ENCODE results near the gene ZNF789. TPM values are rescaled to one million over a fixed set of nuclear protein-coding genes. Genes with fewer than 3 reads are reported as not detected.
"Not testable (repeated sequence)": the region's sequence is repeated elsewhere in the genome, so short reads cannot be mapped to it uniquely, and the experiment has no call there.

ZNF789 gene
- 7.3 to 15.2 TPM (median 10.0 TPM) in 3 replicates for total RNA-seq
- long read RNA-seq, partial matches to known transcripts: 0 of 10 reads
- long read RNA-seq, other reads (novel, unspliced or antisense): 9 of 10 reads

- no peaks in the 10 kb centered on the region for H3K36me3 Mint-ChIP-seq (ENCODE audit: low read depth)
- no peaks in the 10 kb centered on the region for H3K27me3 Mint-ChIP-seq (ENCODE audit: low read depth)
- peak within 1 kb of the TSS; percentile 96 for H3K27ac Mint-ChIP-seq (ENCODE audit: unreplicated experiment)
- no peaks in the 10 kb centered on the region for H3K9me3 Mint-ChIP-seq (ENCODE audit: low read depth)
- DNase-seq (ENCODE audit: low spot score): peak; percentile 100
- H3K4me1 Mint-ChIP-seq (ENCODE audit: low read depth): peaks cover 35% of the 10 kb centered on the region
- peak within 1 kb of the TSS; percentile 97 for H3K4me3 Mint-ChIP-seq (ENCODE audit: unreplicated experiment)
- TF ChIP-seq, protein P1, sequence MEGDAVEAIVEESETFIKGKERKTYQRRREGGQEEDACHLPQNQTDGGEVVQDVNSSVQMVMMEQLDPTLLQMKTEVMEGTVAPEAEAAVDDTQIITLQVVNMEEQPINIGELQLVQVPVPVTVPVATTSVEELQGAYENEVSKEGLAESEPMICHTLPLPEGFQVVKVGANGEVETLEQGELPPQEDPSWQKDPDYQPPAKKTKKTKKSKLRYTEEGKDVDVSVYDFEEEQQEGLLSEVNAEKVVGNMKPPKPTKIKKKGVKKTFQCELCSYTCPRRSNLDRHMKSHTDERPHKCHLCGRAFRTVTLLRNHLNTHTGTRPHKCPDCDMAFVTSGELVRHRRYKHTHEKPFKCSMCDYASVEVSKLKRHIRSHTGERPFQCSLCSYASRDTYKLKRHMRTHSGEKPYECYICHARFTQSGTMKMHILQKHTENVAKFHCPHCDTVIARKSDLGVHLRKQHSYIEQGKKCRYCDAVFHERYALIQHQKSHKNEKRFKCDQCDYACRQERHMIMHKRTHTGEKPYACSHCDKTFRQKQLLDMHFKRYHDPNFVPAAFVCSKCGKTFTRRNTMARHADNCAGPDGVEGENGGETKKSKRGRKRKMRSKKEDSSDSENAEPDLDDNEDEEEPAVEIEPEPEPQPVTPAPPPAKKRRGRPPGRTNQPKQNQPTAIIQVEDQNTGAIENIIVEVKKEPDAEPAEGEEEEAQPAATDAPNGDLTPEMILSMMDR (IDR thresholded peaks at IDR 0.05): peak; percentile 37
Observed at GRCh38 chr7:99472561-99473314, at the start of gene ZNF789. Gene ZNF789 (plus strand): TSS chr7:99472890. CDS start chr7:99476457, 3,567 bp downstream.

DNA sequence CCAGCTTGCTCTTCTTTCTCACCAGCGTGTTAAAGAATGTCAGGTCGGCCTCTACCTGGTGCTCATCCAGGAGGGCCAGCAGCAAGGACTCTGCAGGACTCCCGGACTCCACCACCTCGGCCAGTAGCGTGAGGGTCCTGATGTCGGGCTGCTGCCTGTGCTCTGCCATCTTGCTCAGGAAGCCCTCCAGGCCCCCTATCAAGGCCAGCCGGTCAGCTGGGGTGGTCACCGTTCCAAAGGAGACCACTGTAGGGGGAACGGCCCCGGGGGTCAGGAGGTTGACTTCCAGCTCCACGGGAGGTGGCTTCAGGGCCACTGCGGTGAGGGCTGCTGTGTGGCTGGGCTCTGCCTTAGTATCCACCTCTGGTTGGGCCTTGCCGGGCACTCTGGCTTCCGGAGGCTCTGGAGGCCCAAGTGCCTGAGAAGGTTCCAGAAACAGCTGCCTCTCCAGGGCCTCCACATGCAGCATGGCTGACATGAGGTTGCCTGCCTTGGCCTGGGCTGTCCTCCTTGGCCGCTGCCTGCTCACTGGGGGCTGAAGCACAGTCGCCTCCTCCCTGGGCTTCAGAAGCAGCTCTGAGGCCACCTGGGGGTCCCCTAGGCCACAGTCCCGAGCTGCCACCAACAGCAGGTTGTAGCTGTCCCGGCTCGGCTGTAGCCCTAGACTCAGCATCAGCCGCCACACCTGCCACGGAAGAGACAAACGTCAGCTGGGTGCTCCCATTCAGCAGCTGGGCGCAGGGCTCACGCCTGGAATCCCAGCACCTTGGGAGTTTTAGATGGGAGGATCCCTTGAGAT is 47.6 kb upstream of the ZNF789 start:
- DNase-seq (ENCODE audit: low spot score): no peak
- Mint-ChIP-seq H3K9me3 (ENCODE audit: low read depth) (no peaks in the 10 kb centered on the region), H3K27ac (ENCODE audit: unreplicated experiment) (no peak overlapping the region), H3K4me3 (ENCODE audit: unreplicated experiment) (no peak overlapping the region), H3K4me1 (ENCODE audit: low read depth) (no peaks in the 10 kb centered on the region), H3K36me3 (ENCODE audit: low read depth) (peaks cover 16% of the 10 kb centered on the region), H3K27me3 (ENCODE audit: low read depth) (no peaks in the 10 kb centered on the region)
- TF ChIP-seq, protein P1 (IDR thresholded peaks at IDR 0.05): no peak

GRCh38 chr7:99428972-99429566 is 43.6 kb upstream of the ZNF789 start:
- Mint-ChIP-seq H3K9me3 (ENCODE audit: low read depth) (no peaks in the 10 kb centered on the region), H3K27ac (ENCODE audit: unreplicated experiment) (no peak overlapping the region), H3K27me3 (ENCODE audit: low read depth) (no peaks in the 10 kb centered on the region), H3K4me3 (ENCODE audit: unreplicated experiment) (no peak overlapping the region), H3K4me1 (ENCODE audit: low read depth) (no peaks in the 10 kb centered on the region), H3K36me3 (ENCODE audit: low read depth) (peaks cover 15% of the 10 kb centered on the region)
- no peak for DNase-seq (ENCODE audit: low spot score)
- TF ChIP-seq, protein P1 (IDR thresholded peaks at IDR 0.05): no peak

DNA sequence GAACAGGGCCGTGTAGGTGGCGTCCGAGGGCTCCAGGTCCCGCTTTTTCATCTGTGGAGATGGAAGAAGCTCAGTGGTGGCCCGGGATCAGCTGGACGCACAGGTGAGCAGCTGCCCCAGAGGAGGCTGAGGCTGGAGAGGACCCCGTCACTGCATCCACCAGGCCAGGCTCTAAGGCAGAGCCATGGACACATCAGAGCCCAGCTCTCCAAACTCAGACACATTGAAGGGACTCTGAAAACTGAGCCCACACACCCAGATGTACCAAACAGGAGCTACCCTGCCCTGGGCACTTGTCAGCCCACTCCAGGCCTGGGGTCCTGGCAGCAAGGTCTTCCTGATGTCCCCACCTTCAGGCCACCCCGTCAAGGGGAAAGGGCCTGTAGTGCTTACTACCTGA is 42.9 kb upstream of the ZNF789 start:
- DNase-seq (ENCODE audit: low spot score): no peak
- TF ChIP-seq, protein P1 (IDR thresholded peaks at IDR 0.05): no peak
- Mint-ChIP-seq H3K27me3 (ENCODE audit: low read depth) (no peaks in the 10 kb centered on the region), H3K9me3 (ENCODE audit: low read depth) (no peaks in the 10 kb centered on the region), H3K27ac (ENCODE audit: unreplicated experiment) (no peak overlapping the region), H3K4me3 (ENCODE audit: unreplicated experiment) (no peak overlapping the region), H3K4me1 (ENCODE audit: low read depth) (no peaks in the 10 kb centered on the region), H3K36me3 (ENCODE audit: low read depth) (peaks cover 15% of the 10 kb centered on the region)

GRCh38 chr7:99431756-99432540 is 40.7 kb upstream of the ZNF789 start:
- not testable (repeated sequence) for H3K4me3 Mint-ChIP-seq (ENCODE audit: unreplicated experiment); H3K27ac Mint-ChIP-seq (ENCODE audit: unreplicated experiment); H3K4me1 Mint-ChIP-seq (ENCODE audit: low read depth); DNase-seq (ENCODE audit: low spot score); H3K9me3 Mint-ChIP-seq (ENCODE audit: low read depth); H3K27me3 Mint-ChIP-seq (ENCODE audit: low read depth)
- H3K36me3 Mint-ChIP-seq (ENCODE audit: low read depth): peaks cover 14% of the 10 kb centered on the region

Measured in chondrocyte (in vitro differentiated cells).